ENCODE results near the gene PRCD.

The PRCD gene

DNA sequence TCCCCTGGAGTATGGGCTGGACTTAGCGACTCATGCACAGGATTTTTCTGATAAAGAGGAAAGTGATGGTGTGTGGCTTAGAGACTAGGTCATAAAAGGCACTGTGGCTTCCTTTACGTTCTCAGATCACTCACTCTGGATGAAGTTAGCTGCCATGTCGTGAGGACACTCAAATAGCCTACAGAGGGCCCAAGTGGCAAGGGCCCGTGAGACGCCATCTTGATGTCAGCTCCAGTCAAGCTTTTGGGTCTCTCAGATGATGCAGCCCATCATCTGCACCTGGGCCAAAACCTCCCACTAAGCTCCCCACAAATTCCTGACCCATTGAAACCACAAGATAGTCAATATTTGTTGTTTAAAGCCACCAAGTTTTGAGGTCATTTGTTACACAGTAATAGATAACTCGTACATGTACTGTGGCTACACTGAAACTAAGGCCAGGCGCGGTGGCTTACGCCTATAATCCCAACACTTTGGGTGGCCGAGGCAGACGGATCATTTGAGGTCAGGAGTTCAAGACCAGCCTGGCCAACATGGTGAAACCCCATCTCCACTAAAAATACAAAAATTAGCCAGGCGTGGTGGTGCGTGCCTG is 31.1 kb downstream of the PRCD start:
- DNase-seq (ENCODE audit: low read depth), result no peak

DNA sequence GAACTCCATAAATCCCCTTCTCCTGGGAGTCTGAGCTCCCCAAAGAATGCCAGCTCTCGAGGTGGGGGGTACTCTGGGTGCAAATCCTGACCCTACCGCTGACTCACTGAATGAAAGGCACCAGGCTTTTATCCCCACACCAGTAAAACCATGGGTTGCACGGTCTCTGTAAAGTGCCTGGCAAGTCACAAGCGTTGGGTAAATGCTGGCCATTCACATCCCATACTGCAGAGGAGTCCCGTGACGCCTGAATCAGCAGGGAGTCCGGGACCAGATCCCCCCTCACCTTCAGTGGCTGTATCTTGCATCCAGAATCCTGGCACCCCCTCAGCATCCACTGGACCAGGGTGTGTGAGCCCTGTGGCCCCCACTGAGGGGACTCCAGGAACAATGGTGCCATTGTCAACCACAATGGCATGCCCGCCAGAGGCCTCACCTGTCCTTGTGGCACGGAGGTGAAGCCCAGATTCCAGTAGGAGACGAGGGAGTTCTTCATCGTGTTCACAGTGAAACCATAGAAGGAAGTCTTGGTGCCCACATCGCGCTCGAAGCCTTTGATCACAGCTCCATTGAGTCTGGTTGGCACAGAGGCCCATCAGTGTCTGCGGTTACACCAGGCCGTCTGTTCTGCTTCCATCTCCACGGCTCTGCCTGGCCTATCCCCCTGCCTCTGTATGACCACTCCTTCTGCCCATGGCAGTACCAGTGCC is 32.5 kb downstream of the PRCD start:
- no peak for DNase-seq (ENCODE audit: low read depth)

DNA sequence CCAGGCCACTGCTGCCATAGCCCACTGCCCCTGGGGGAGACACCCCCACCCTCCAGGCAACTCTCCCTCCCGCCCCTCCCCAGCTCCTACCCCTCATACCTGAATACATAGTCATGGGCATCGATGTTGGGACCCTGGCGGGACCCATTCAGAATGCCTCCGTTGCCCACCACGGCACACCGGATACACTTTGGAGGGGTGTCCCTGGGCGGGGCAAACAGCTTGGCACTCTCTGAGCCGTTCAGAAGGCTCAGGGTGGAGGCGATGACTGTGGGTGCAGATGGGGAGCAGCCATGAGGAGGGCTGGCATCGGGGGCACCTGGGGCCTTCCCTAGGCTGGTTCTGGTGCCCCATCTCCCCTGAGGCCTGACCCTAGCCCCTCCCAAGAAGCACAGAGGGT is 33.3 kb downstream of the PRCD start:
- DNase-seq (ENCODE audit: low read depth), result no peak

DNA sequence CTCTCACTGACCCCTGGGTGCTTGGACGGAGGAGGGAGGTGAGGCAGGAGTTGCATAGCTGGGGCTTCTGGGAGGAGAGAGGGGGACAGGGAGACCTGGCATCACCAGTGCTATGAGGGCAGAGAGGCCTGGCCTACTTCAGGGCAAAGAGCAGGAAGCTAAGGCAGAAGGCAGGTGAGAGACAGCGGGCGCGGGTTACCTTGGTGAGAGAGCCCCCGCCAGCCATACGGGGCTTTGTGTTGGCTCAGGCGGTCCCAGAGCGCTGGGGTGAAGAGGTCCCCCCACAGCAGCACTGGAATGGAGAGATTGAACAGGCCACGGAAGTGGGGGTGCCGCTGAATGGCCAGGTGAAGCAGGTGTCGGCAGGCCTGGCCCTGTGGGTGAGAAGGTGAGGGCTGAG is 34.3 kb downstream of the PRCD start:
- DNase-seq (ENCODE audit: low read depth), result no peak

DNA sequence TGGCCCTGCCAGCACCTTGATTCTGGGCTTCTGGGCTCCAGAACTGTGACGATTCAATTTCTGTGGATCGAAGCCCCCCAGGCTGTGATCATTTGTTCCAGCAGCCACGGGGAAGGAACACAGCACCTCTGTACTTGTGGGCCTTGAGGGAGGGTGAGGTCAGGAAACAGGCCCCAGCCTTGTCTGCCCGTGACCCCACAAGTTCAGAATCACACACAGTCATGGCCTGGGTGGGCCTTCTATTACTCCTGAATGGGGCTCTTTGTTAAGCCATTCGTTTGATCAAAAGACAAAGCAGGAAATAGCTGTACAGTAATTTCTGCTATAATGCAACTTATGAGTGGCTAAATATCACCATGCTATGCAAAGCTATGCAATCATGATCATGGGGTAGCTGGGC is 35.7 kb downstream of the PRCD start:
- DNase-seq (ENCODE audit: low read depth), result no peak

DNA sequence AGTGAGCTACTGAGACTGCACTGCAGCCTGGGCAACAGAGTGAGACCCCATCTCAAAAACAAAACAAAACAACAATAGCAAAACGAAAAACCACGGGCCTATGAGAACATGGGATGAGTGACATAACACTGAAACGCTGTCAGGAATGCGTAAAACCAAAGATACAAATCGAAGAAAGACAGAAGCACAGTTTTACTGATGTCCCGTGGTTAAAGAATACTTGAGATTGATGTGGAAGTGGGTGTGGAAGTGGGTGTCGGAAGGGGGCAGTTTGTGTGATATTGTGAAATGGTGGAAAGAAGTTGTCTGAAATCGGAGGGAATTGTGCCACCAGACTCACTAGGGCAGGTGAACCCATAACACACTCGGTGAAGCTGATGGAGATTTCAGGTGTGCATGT is 36.3 kb downstream of the PRCD start:
- no peak for DNase-seq (ENCODE audit: low read depth)

DNA sequence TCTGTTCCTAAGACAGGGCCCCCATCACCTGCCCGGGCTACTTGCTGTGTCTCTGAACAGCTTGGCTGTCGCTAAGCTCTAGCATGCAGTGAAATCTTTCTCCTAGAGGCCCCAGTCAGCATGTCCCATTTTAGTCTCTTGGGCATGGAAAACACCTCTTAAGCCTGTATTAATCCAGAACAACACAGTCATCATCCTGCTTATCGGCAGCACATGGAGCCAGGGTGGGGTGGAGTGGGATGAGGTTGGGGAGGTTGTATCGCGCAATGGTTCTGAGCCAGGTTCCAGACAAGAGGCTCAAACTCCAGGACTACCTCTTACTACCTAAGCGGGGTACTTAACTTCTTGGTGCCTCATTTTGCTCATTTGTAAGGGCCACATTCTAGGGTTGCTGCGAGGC is 38.0 kb downstream of the PRCD start:
- no peak for DNase-seq (ENCODE audit: low read depth)

DNA sequence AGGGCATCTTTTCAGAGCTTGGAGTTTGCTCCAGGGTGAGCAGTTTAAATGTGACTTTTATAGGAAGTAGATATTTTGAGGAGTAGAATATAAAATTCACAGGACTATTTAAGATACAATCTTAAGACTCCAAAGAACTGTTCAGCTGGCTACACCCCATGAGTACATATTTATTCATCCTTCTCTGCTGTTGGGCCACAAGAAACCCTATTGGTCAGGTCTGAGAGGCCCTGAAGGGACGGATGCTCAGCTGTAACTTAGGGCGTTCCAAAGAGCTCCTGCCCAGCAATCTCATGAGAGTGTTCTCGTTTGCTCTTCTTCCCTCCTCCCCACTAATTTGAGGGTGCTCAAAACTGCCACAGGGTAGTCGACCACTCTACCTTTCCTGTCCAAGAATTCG is 38.5 kb downstream of the PRCD start:
- DNase-seq (ENCODE audit: low read depth), result no peak

DNA sequence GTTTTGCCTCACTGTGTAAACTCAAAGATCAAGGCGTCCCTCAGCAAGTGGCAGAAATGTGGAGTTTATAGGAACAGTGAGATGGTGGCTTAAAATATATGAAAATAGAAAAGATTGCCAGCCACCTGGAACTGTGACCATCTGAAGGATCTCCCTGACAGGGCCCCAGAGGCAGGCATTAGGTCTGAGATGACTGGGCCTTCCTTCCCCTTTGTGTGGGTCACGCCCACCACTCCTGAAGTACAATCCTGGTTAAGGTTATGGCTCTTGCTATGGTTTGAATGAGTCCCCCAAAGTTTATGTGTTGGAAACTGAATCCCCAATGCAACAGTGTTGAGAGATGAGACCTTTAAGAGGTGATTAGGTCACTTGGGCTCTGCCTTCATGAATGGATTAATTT is 39.4 kb downstream of the PRCD start:
- DNase-seq (ENCODE audit: low read depth), result no peak

DNA sequence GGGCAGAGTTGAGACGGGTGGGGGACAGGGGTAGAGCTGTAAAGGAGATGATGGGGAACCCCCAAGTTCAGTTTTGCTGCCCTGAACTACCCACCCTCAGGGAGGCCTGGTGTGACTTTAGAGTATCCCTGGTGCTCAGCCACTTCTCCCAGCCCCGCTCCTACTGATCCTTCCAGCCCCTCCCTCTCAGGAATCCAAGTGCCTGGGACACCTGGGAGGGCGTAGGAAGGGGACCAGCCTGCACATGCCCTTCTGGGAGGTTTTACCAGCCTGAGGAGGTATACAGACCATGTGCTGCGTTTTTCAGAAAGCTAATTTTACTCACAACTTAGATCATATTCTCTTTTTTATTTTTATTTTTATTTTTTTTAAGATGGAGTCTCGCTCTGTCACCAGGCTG is 41.7 kb downstream of the PRCD start:
- no peak for DNase-seq (ENCODE audit: low read depth)

DNA sequence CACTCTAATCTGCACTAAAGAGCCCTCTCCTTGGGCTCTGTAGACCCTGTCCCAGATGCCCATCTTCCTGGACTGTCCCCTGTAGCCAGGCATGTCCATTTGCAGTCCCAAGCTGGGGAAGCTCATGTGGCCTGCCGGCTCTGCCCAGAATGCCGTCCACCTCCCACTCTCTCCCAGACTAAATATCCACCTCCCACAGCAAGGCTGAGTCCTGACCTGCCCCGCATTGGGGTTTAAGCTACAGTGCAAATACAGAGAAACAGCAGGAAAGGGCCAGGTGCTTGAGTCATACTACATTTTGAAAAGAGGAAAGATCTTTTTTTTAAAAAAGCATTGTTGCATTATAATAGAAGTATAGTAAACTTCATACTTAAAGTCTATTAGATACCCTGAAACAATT is 42.8 kb downstream of the PRCD start:
- DNase-seq (ENCODE audit: low read depth), result no peak

DNA sequence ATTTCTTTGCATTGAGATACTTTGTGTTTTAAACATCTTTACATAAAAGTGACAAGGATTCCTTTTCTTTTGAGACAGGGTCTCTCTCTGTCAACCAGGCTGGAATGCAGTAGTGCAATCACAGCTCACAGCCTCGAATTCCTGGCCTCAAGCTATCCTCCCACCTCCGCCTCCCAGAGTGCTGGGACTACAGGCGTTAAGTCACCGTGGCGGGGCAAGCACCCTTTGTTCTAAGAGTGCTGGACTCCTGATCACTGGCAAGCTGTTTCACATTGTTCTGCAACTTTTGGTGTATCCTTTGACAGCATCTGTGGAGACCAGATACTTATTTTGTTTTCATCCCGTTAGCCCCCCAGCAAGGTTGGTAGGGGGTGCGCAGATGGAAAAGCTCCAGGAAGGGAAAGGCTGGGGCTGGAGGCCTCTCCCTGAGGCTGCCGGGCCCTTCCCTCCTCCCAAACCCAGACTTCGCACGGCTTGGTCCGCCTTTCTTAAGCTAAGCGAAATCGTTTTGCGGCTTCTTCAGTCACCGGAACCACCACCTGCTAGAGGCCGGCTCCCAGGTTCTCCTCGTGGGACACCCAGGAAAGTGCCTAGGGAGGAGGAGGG is 44.7 kb downstream of the PRCD start:
- no peak for DNase-seq (ENCODE audit: low read depth)

DNA sequence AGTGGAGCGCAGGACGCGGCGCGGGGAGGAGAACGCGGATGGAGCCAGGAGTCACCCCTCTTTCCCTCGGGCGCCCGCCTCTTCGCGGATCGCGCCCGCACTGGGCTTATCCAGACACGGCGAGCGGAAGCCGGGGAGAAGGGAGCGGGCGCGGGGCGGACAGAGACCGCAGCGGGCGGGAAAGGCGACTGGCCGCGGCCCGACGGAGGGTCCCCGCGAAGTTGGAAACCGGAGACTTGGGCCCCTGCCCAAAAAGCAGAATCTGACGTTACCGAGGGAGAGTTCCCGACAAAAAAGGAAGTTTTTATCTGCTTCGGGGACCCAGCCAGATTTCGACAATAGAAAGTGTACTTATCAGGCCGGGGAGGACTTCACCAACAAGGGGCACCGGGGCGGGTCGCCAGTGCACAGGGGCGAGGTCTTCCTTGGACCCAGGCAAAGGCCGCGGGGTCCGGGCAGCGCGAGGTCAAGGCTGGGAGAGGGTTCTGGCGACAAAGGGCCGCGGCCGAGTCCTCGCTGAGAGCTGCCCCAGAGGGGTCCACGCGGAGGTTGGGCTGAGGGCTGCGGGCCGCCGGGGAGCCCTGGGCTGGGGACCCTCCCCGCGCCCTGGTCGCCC is 45.3 kb downstream of the PRCD start:
- no peak for DNase-seq (ENCODE audit: low read depth)

DNA sequence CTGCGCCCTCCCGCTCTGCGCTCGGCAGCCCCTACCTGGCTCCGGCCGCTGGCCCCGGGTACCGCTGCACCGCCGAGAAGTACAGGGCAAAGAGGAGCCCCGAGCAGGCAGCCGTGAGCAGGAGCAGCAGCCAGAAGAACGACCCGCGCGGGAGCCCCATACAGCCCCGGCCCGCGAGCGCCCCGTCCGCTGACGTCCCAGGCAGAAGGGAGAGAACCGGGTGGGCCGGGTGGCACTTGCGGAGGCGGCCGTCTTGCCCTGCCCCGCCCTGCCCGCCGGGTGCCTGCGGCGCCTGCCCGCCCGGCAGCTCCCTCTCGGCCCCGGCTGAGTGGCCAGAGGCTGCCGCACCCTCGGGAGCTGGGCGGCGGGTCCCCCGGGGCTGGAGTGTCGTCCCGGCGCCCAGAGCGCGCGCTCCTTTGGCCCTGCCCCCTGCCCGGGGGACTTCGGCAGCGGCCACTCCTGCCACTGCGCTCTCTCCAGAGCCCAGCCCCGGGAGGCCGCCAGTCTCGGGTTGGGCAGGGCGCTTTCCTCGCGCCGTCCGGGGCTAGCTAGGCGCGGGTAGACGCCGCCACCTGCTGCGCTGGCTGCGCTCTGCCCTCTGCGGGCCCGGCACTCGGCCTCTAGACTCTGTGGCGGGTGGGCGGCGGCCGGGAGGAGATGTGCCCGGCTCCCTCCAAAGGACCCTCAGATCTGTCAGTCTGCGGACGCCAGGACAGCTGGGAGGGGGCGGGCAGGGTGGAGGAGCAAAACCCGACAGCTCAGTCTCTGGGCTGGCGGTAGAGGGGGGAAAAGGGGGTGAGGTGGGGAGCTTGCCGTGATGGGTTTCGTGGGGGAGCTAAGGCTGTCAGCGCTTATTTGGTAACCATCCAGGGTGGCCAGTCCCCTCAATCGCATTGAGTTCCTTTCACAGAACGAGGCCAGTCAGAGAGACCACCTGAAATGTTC is 46.1 kb downstream of the PRCD start, which contains the start of gene ST6GALNAC2:
Gene ST6GALNAC2, minus strand, starts transcription at position 212 of the 945 bp plus-strand sequence. Its CDS starts 52 bp downstream, at position 160.
- DNase-seq (ENCODE audit: low read depth), result peak; percentile 29

DNA sequence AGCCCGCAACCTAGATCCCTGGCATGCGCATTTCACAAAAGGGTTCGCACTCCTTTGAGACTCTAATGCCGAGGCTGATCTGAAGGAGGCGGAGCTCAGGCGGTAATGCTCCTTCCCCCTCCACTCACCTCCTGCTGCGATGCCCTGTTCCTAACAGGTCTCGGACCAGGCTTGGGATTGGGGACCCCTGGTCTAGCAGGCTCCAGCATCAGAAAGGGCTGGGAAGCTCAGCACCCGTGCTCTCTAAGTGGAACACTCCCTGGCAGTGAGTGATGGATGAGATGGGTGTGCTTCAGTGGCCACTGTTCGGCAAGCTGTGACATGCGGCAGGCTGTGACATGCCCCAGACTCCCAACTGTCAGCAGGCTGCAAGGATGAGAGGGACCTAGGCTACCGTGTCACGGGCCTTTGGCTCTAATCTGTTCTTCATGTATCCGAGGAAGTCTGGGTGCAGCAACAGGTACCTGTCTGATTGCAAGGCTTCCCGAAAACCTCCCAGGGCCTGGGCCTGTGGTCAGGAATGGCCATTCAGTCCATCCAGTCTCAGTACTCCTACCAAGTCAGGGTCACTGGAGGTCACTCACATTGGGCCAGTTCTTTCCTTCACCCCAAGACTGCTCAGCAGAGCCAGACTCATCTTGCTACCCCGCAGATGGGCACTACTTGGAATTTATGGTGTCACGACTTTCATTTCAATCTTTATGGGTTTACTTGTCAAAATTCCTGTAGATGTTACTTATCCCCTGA is 47.1 kb downstream of the PRCD start:
- DNase-seq (ENCODE audit: low read depth), result no peak

DNA sequence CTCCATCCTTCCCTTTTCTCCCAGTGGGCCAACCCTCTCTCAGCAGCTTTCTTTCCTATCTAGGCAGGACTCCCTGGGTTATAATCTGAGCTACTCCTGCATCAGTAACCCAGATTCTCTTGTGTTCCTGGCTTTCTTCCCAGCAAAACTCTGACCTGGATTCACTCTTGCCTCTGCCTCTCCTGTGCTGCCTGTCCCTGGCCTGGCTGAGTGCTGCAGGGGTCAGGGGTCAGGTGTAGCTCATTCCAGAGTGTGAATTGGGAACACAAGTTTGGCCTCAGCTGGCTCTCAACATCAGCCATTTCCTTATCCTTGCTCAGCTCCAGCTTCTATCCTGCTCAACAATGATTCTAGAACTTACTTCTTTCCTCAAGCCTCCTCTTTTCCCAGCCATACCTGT is 48.3 kb downstream of the PRCD start:
- DNase-seq (ENCODE audit: low read depth), result no peak

DNA sequence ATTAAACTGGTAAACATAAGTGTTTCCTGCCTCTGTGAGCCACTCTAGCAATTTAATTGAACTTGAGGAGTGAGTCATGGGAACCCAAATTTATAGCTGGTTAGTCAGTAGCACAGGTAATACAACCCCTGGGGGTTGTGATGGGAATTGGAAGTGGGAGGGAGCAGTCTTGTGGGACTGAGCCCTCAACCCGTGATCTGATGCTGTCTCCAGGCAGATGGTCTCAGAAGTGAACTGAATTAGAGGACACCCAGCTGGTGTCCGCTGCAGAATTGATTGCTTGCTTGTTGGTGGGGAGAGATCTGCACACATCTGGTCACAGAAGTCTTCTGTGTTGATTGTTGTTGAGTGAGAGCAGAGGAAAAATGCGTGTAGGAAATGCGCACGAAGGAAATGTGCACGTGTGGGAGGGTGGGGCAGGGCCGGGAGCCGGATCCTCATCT is 53.6 kb downstream of the PRCD start:
- DNase-seq (ENCODE audit: low read depth), result no peak

DNA sequence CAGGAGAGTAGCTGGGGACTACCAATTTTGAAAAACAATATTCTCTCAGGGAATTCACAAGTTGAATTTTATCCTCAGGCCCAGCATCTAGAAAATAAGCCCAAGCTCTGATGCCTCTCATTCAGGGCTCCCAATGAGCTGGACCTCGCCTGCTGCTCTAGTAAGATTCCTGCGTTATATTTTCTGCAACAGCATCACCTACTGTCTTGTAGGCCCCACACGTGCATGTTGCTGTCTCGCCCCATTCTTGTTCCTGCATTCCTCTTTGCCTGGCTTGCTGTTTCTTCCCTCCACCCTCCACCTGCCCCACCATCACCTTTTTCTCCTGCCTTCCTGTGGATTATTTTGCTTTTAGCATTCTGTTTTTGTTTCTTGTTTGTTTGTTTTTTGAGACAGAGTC is 54.1 kb downstream of the PRCD start:
- no peak for DNase-seq (ENCODE audit: low read depth)

DNA sequence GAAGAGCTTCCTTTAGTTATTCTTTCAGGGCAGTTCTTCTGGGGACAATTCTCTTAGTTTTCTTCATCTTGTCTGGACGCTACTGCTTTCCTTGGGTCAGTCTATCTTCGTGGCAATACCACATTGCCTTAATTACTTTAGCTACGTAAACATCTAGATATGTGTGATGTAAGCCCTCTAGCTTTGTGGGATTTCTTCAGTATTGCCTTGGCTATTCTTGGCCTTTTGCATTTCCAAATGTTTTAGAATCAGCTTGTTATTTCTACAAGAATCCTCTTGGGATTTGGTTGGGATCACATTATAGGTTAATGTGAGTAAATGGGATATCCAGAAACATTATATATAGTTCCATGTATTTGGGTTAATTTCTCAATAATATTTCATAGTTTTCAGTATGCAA is 54.8 kb downstream of the PRCD start:
- DNase-seq (ENCODE audit: low read depth), result peak; percentile 58
